ENCODE data around the gene KIR3DL2. TPM values are rescaled to one million over a fixed set of nuclear protein-coding genes. Genes with fewer than 3 reads are reported as not detected.
"Not testable (repeated sequence)": the region's sequence is repeated elsewhere in the genome, so short reads cannot be mapped to it uniquely, and the experiment has no call there.

Gene KIR3DL2
- total RNA-seq, 1 donor from 2014 or later = not detected

DNA sequence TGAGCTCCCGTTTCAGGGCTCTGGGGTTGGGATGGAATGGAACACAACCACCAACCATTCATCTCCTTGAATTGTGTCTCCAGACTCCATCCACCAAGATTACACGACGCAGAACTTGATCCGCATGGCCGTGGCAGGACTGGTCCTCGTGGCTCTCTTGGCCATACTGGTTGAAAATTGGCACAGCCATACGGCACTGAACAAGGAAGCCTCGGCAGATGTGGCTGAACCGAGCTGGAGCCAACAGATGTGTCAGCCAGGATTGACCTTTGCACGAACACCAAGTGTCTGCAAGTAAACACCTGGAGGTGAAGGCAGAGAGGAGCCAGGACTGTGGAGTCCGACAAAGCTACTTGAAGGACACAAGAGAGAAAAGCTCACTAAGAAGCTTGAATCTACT, 39.3 kb downstream of the KIR3DL2 start:
- Histone ChIP-seq H4K20me1 (ENCODE audit: insufficient read depth, low read length) (no peaks in the 10 kb centered on the region), H3K9ac (ENCODE audit: low read length) (no peak overlapping the region), H3K79me2 (ENCODE audit: insufficient read depth, low read length) (no peaks in the 10 kb centered on the region), H3K4me1 (ENCODE audit: insufficient read depth, low read length) (no peaks in the 10 kb centered on the region), H3K36me3 (ENCODE audit: insufficient read depth, low read length) (no peaks in the 10 kb centered on the region), H3K4me2 (ENCODE audit: low read length) (no peak overlapping the region), H3K27me3 (ENCODE audit: insufficient read depth, low read length) (no peaks in the 10 kb centered on the region), H3K4me3 (ENCODE audit: insufficient read depth, low read depth, low read length) (no peak overlapping the region), H3K9me3 (ENCODE audit: insufficient read depth, low read depth, low read length) (no peaks in the 10 kb centered on the region), H2AFZ (ENCODE audit: low read depth, low read length) (no peak overlapping the region), H3K27ac (ENCODE audit: low read depth, low read length) (no peak overlapping the region)
- H3K36me3 Mint-ChIP-seq (ENCODE audit: low read depth, unreplicated experiment) = no peaks in the 10 kb centered on the region
- peaks cover 5% of the 10 kb centered on the region for H3K9me3 Mint-ChIP-seq (ENCODE audit: unreplicated experiment)
- H3K4me1 Mint-ChIP-seq (ENCODE audit: low read depth, unreplicated experiment) = no peaks in the 10 kb centered on the region
- DNase-seq (ENCODE audit: low read depth) (no peak), FAIRE-seq (no peak)
- no peak overlapping the region for H3K4me3 Mint-ChIP-seq (ENCODE audit: unreplicated experiment)
- TF ChIP-seq, protein P1, sequence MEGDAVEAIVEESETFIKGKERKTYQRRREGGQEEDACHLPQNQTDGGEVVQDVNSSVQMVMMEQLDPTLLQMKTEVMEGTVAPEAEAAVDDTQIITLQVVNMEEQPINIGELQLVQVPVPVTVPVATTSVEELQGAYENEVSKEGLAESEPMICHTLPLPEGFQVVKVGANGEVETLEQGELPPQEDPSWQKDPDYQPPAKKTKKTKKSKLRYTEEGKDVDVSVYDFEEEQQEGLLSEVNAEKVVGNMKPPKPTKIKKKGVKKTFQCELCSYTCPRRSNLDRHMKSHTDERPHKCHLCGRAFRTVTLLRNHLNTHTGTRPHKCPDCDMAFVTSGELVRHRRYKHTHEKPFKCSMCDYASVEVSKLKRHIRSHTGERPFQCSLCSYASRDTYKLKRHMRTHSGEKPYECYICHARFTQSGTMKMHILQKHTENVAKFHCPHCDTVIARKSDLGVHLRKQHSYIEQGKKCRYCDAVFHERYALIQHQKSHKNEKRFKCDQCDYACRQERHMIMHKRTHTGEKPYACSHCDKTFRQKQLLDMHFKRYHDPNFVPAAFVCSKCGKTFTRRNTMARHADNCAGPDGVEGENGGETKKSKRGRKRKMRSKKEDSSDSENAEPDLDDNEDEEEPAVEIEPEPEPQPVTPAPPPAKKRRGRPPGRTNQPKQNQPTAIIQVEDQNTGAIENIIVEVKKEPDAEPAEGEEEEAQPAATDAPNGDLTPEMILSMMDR (IDR thresholded peaks at IDR 0.05; ENCODE audit: insufficient read depth, low read depth, low read length) = no peak
- no peak overlapping the region for H3K27ac Mint-ChIP-seq (ENCODE audit: unreplicated experiment)
- peaks cover 2% of the 10 kb centered on the region for H3K27me3 Mint-ChIP-seq (ENCODE audit: low read depth, unreplicated experiment)

DNA sequence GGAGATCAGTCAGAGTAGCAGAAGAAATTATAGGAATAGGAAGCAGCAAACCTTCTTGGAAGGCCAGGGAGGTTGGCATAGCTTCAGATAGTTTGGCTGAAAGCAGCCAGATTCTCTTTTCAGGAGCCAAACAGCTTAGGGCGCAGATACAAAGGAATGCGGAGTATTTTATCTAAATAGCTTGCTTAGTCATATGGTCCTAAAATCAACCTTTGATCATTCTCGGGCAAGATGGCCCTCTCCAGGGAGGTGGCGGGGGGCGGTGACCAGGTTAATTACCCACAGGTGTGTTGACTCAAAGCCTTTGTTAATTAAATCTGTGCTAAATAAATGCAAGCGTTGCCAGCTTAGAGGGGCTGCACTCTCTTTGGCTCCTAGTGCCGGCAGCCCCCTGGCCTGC, 43.2 kb downstream of the KIR3DL2 start:
- Mint-ChIP-seq H3K9me3 (ENCODE audit: unreplicated experiment) (peaks cover 5% of the 10 kb centered on the region), H3K4me1 (ENCODE audit: low read depth, unreplicated experiment) (no peaks in the 10 kb centered on the region), H3K36me3 (ENCODE audit: low read depth, unreplicated experiment) (no peaks in the 10 kb centered on the region), H3K4me3 (ENCODE audit: unreplicated experiment) (no peak overlapping the region), H3K27ac (ENCODE audit: unreplicated experiment) (no peak overlapping the region), H3K27me3 (ENCODE audit: low read depth, unreplicated experiment) (peaks cover 2% of the 10 kb centered on the region)
- Histone ChIP-seq H4K20me1 (ENCODE audit: insufficient read depth, low read length) (no peaks in the 10 kb centered on the region), H3K27ac (ENCODE audit: low read depth, low read length) (no peak overlapping the region), H3K9ac (ENCODE audit: low read length) (no peak overlapping the region), H3K79me2 (ENCODE audit: insufficient read depth, low read length) (no peaks in the 10 kb centered on the region), H3K27me3 (ENCODE audit: insufficient read depth, low read length) (no peaks in the 10 kb centered on the region), H3K4me3 (ENCODE audit: insufficient read depth, low read depth, low read length) (no peak overlapping the region), H3K4me2 (ENCODE audit: low read length) (no peak overlapping the region), H3K36me3 (ENCODE audit: insufficient read depth, low read length) (no peaks in the 10 kb centered on the region), H2AFZ (ENCODE audit: low read depth, low read length) (no peak overlapping the region), H3K4me1 (ENCODE audit: insufficient read depth, low read length) (no peaks in the 10 kb centered on the region), H3K9me3 (ENCODE audit: insufficient read depth, low read depth, low read length) (no peaks in the 10 kb centered on the region)
- DNase-seq (ENCODE audit: low read depth) (no peak), FAIRE-seq (no peak)
- no peak for TF ChIP-seq EZH2 (IDR thresholded peaks at IDR 0.05; ENCODE audit: insufficient read depth, low read length)
- TF ChIP-seq, protein P1 (IDR thresholded peaks at IDR 0.05; ENCODE audit: insufficient read depth, low read depth, low read length) = no peak

DNA sequence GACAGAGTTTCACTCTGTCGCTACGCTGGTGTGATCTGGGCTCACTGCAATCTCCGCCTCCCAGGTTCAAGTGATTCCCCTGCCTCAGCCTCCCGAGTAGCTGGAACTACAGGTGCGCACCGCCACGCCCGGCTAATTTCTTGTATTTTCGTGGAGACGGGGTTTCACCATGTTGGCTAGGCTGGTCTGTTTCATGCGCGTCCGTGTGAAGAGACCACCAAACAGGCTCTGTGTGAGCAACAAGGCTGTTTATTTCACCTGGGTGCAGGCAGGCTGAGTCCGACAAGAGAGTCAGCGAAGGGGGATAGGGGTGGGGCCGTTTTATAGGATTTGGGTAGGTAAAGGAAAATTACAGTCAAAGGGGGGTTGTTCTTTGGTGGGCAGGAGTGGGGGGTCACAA, 43.9 kb downstream of the KIR3DL2 start:
- not testable (repeated sequence) for H3K4me1 ChIP-seq (ENCODE audit: insufficient read depth, low read length); H2AFZ ChIP-seq (ENCODE audit: low read depth, low read length); H3K27ac ChIP-seq (ENCODE audit: low read depth, low read length); H3K27me3 ChIP-seq (ENCODE audit: insufficient read depth, low read length); H3K36me3 ChIP-seq (ENCODE audit: insufficient read depth, low read length); H3K36me3 Mint-ChIP-seq (ENCODE audit: low read depth, unreplicated experiment); H3K9me3 ChIP-seq (ENCODE audit: insufficient read depth, low read depth, low read length); H4K20me1 ChIP-seq (ENCODE audit: insufficient read depth, low read length); H3K27me3 Mint-ChIP-seq (ENCODE audit: low read depth, unreplicated experiment); H3K9me3 Mint-ChIP-seq (ENCODE audit: unreplicated experiment); H3K4me3 Mint-ChIP-seq (ENCODE audit: unreplicated experiment); H3K9ac ChIP-seq (ENCODE audit: low read length); H3K4me2 ChIP-seq (ENCODE audit: low read length); H3K27ac Mint-ChIP-seq (ENCODE audit: unreplicated experiment); H3K4me3 ChIP-seq (ENCODE audit: insufficient read depth, low read depth, low read length); DNase-seq (ENCODE audit: low read depth); H3K4me1 Mint-ChIP-seq (ENCODE audit: low read depth, unreplicated experiment); FAIRE-seq; H3K79me2 ChIP-seq (ENCODE audit: insufficient read depth, low read length)
